NT2/D1 (cell line): ENCODE measurements around the gene CDH4.

Experiments used
- SUZ12 ChIP-seq: IDR thresholded peaks from 2 replicates; pipeline ENCODE4 v1.6.1; 2011; ENCODE audit not compliant: insufficient read length, insufficient read depth; ENCODE audit errors: extremely low read depth
- YY1 ChIP-seq: IDR thresholded peaks from 2 replicates; pipeline ENCODE4 v1.6.1; 2011; ENCODE audit not compliant: insufficient read length, insufficient read depth
- ZNF274 ChIP-seq: IDR thresholded peaks from 2 replicates; pipeline ENCODE4 v1.6.1; 2011; ENCODE audit warnings: mild to moderate bottlenecking, low read depth, low read length

GRCh38 chr20:61260905-61261304 is 8.8 kb downstream of the CDH4 start:
- TF ChIP-seq SUZ12 (no peak), ZNF274 (no peak), YY1 (no peak)
